NCI-H1436 treated with DMSO at 0.1 percent for 48 hours (cell line): Measurements from ENCODE around the gene CREB3L2.

Experiments
- DNase-seq: peaks from one replicate; lab custom pipeline; 2025; lab: John Stamatoyannopoulos, UW

The CREB3L2 gene

DNA sequence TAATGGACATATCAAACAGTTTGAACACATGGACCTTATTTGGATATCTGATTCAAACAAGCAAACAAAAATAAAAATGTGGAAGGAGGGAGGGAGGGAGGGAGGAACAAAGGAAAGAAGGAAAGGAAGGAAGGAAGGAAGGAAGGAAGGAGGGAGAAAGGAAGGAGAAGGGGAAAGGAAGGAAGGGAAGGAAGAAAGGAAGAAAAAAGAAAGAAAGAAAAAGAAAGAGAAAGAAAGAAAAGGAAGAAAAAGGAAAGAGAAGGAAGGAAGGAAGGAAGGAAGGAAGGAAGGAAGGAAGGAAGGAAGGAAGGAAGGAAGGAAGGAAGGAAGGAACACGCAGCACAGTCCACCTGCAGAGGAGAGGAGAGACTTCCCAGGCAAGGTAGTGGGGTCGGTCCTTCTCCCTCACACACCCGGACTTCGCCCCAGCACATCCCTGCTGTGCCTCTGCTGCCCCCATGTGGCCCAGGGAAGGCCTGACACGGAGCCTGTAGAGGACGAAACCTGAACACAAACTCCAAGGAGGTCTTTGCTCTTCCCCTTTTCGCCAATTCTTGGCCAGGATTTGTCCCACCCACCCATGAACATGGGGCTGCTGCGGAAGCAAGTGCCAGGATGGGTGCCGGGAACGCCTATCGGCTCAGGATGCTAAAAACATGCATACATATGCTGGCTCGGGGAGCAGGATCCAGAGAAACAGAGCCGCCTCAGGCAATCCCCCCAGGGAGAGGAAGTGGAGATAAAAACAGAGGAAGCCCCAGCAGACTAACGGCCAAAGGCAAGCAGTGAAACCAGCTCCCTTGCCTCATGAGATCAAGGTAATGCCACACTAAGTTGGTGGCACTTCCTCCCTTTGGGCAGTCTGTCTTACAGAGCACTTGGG lies 102.8 kb downstream of the CREB3L2 start:
- DNase-seq = no peak

DNA sequence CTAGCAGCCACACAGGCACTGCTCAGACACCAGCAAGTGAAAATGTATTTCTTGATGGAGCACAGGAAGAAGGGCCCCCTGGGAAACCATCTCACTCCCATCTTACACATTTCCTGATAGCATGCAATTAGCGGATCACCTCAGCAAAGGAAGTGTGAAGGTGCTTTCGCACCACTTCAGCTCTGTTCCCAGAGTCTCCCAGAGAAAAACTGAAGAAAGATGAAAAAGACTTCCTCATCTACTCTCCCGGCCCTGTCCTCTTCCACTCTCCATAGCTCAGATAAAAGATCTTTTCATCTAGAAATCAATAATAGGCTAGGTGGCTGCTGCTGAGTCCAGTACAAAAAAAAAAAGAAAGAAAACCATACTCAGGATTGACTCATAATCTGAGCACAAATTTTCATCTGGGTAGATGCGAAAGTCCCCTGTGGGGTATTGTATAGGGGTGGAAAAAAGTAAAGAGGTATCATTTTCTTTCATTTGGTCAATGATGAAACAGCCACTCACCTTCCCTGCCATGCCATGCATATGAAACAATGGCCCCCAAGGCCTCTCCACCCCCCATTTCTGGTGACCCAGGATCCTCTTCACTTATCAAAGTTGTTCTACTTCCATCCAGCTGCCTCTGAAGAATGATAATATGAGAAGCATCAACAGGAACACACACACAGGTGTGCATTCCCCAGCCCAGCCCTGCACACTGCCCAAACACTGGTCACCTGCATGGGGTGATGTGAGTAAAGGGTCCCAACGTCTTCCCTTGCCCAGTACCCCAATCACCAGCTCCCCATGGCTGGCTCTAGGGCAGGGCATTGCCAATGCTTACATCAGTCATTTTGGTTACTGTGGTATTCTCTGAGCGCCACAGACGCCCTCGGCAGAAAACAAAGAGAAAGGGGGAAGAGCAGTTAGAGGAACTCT lies 106.3 kb downstream of the CREB3L2 start:
- DNase-seq = no peak

GRCh38 chr7:137893143-137893742 lies 108.6 kb downstream of the CREB3L2 start:
- DNase-seq = no peak

- no peak for DNase-seq
These were observed 110.8 kb downstream of the CREB3L2 start for GRCh38 chr7:137891016-137891655.

GRCh38 chr7:137890449-137890921 lies 111.4 kb downstream of the CREB3L2 start:
- DNase-seq = no peak

DNA sequence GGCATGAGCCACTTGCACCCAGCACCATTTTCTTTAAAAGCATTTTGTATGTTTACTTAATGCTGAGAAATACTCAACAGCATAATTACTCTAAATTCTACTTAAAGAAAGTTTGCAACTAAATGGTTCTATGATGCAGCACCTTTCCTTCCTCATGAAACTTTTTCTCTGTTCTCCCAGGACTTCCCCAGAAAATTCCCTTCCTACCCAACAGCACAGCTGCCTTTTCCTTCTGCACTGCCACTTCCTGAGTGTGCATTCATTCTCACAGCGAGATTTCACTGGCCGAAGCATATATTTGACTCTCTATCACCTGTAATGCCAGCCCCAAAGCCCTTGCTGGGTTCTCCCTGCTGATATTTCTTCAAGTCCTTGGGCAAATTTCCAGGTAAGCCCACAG lies 113.6 kb downstream of the CREB3L2 start:
- no peak for DNase-seq

- DNase-seq = no peak
These were observed 115.1 kb downstream of the CREB3L2 start for GRCh38 chr7:137886746-137887145.

GRCh38 chr7:137886281-137886680 lies 115.6 kb downstream of the CREB3L2 start:
- DNase-seq = no peak

DNA sequence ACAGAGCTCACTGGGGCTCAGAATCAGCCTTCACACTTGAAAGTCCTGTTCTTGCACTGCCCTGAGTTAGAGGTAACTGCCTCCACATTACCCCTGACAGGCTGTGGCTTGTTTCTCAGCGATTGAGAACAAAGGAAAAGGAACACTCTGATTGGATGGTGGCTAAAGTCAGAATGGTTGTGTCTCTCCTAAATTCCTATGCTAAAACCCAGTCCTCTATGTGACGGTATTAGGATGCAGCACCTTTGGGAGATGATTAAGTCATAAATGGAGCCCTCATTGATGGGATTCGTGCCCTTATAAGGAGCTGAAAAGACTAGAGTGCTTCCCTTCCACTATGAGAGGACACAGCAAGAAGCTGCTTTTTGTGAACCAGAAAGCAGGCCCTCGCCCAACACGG lies 116.2 kb downstream of the CREB3L2 start:
- DNase-seq = no peak

- DNase-seq = no peak
These were observed 119.1 kb downstream of the CREB3L2 start for GRCh38 chr7:137882806-137883205.

GRCh38 chr7:137882261-137882668 lies 119.6 kb downstream of the CREB3L2 start:
- no peak for DNase-seq

DNA sequence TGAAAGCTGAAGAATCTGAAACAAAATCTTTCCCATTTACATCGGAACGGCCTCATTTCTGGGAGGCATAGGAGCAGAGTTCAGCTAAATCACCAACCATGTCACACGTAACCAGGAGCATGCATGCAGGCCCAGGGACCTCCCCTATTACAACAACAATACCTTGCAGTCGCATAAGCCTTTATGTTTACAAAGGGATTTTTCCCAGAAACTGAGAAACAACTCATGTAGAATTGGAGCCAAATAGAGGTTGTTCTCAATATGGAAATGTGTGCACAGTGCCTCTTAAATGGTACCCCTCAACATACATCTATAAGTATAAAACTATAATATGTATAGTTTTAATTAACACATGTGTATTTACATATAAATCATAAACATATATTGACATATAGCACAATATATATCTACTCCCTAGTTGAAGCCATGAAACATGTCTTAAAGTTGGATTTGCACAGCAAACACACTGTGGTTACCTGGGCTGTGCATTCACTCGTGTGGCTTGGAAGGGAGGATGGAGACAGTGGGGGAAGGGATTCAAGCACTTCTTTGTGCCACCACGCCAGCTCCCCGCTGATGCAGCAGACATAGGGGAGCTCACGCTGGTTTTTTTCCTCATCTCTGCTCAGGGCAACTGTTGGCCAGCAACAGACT lies 120.2 kb downstream of the CREB3L2 start:
- DNase-seq = no peak

DNA sequence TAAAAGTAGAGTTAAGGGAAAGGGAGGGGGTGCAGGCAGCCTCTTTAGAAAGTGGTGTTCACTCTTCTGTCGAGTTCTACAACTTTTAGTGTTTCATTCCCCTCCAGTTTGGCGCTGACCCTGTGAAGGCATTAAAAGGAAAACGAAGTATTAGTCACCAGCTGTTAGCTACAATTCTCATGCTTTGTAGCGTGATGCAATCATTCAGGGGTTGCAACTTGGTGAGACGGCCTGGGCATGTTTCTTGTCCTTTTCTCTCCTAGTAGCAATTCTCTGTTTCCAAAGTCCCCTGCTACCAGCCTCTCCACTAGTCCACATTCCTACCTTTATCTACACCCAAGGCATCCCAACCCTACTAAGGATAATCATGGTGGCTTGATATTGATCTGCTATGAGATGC lies 121.5 kb downstream of the CREB3L2 start:
- no peak for DNase-seq

DNA sequence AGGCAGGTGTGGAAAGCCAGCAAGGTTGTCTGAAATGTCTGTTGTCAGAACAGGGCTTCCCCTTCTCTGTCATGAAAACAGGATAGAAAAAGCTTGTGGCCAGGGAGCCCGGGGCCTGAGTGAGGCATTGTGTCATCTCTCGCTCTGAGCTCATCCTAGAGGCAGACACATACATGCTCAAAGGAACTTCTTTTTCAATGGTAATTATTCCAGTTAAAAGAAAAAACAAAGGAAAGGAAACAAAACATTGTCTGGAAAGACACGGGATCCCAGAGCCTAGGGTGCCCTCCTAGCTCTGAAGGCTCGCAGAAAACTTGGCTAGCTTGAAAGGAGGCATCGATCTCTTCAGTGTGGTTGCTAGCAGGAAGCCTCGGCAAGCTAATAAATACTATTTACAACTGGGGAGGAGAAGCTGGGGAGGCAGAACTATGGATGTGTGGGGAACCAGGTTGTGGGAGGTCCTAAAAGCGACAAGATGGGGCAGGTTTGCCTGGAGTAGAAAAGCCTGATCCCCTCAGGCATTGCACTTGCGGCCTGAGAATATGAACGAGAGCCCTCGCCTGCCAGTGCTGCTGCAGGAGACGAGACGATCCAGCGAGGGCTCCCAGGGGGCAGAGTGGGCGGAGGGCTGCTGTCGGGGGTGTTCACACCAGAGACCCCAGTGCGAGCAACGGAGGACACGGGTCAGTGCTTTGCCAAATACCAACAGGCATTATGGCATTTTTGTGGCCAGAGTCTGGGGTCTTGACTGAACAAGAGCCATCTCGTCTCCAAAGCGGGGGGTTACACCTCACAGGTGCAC lies 122.3 kb downstream of the CREB3L2 start:
- DNase-seq = no peak

- no peak for DNase-seq
These were observed 123.4 kb downstream of the CREB3L2 start for GRCh38 chr7:137878333-137878961.

- no peak for DNase-seq
These were observed 124.7 kb downstream of the CREB3L2 start for GRCh38 chr7:137877027-137877675.

DNA sequence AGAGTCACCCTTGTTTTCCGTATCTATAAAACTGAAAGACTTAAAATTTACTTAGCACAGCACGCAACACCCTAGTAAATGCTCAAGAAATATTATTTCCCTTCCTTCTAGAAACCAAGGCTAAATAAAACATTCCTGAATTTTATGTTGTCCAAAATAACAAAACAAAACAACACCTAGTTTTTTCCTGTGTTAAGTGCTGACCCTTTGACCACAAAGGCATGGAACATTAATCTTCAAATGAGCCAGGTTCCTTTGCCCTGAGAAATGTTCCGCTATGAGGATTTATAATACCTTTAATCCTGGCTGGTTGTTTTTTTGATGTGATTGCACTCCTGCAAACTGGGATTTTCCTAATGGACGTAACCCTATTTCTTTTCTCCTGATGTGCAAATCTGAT lies 126.1 kb downstream of the CREB3L2 start:
- no peak for DNase-seq

DNA sequence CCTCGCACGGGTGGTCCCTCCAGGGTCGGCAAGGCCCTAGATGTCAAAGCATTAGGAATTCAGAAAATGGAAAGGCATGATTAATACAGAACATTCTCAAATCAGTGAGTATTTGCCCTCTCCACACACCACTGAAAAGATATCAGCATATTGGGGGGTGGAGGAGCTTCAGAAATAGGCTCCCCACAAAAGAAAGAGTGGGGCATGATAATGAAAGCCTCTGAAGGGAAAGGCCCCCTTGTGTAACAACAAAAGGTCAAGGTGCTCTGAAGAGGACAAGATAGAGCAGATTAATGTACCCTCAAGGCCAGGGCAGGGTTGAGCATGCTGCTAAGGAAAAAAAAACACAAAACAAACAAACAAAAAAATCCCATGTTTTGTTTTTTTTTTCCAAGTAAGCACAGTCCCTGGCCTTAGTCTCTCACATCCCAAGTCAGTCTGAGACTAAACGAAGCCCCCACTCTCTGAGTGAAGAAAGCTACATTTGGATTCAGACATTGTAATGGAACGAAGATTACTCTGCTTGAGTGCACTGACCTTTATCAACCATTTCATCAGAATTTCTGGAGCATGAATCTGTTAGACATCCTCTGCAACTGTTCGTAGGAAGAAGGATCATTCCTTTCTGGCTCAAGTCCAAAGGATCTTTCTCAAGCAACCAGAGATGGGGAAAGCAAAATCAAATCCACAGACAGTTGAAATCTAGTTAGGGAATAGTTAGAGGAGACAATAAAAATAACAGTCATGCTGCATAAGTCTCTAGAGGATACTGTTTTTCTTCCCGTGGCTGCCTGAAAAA lies 127.7 kb downstream of the CREB3L2 start:
- no peak for DNase-seq

DNA sequence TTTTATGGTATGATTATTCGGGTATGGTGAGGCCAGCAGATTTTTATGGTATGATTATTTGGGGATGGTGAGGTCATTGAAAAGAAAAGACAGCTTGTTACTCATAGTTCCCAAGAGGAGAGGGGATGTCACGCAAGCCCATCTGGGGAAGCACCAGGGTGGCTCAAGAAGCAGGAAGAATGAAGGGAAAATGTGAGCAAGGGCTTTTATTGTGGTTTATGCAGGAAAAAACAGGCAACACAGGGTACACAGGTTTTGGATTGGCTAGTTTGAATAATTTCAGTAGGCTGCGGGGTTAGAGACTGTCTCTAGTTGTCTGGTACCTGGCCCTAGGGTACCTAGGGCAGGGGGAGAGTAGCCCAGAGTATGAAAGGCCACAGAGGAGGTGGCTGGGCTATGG lies 128.4 kb downstream of the CREB3L2 start:
- no peak for DNase-seq
